Rectal smooth muscle tissue (tissue), 1 donor: ENCODE data around the gene RUVBL2.

Experiments
- H3K27ac ChIP-seq: one replicate; pipeline ENCODE4 v1.7.0; 2013; ENCODE audit warnings: low read depth, low read length, inconsistent platforms
- H3K27me3 ChIP-seq: one replicate; pipeline ENCODE4 v1.7.0; 2013; ENCODE audit warnings: low read length; ENCODE audit not compliant: control insufficient read depth, insufficient read depth
- H3K36me3 ChIP-seq: one replicate; pipeline ENCODE4 v1.7.0; 2013; ENCODE audit warnings: low read length; ENCODE audit not compliant: control insufficient read depth, insufficient read depth
- H3K4me1 ChIP-seq: one replicate; pipeline ENCODE4 v1.7.0; 2013; ENCODE audit warnings: low read length; ENCODE audit not compliant: control insufficient read depth, insufficient read depth
- H3K4me3 ChIP-seq: one replicate; pipeline ENCODE4 v1.7.0; 2013; ENCODE audit warnings: low read length
- H3K9ac ChIP-seq: one replicate; pipeline ENCODE4 v1.7.0; 2013; ENCODE audit warnings: low read length

The RUVBL2 gene

GRCh38 chr19:49057636-49058234 is 64.0 kb downstream of the RUVBL2 start, which contains the start of gene CGB7:
Gene CGB7, minus strand, starts transcription at chr19:49057749. Its CDS starts 2,374 bp downstream, at chr19:49055375.
- Histone ChIP-seq H3K27ac (no peak within 1 kb of the TSS), H3K27me3 (peaks cover 20% of the 10 kb centered on the region), H3K36me3 (no peaks in the 10 kb centered on the region), H3K4me3 (peak within 1 kb of the TSS; percentile 73), H3K4me1 (no peaks in the 10 kb centered on the region), H3K9ac (no peak within 1 kb of the TSS)

- no peak overlapping the region for H3K4me3 ChIP-seq
- H3K36me3 ChIP-seq = no peaks in the 10 kb centered on the region
- no peaks in the 10 kb centered on the region for H3K4me1 ChIP-seq
- H3K27ac ChIP-seq = no peak overlapping the region
- no peak overlapping the region for H3K9ac ChIP-seq
- peaks cover 20% of the 10 kb centered on the region for H3K27me3 ChIP-seq
Observed at GRCh38 chr19:49058562-49058961, 64.9 kb downstream of the RUVBL2 start.

GRCh38 chr19:49059053-49059452 is 65.4 kb downstream of the RUVBL2 start:
- H3K36me3 ChIP-seq = no peaks in the 10 kb centered on the region
- no peak overlapping the region for H3K4me3 ChIP-seq
- no peak overlapping the region for H3K27ac ChIP-seq
- H3K9ac ChIP-seq = no peak overlapping the region
- H3K4me1 ChIP-seq = no peaks in the 10 kb centered on the region
- peaks cover 22% of the 10 kb centered on the region for H3K27me3 ChIP-seq

GRCh38 chr19:49061000-49061399 is 67.3 kb downstream of the RUVBL2 start:
- Histone ChIP-seq H3K4me1 (no peaks in the 10 kb centered on the region), H3K27ac (no peak overlapping the region), H3K4me3 (no peak overlapping the region), H3K36me3 (no peaks in the 10 kb centered on the region), H3K9ac (no peak overlapping the region), H3K27me3 (peaks cover 28% of the 10 kb centered on the region)

GRCh38 chr19:49061445-49061844 is 67.8 kb downstream of the RUVBL2 start:
- Histone ChIP-seq H3K27ac (no peak overlapping the region), H3K27me3 (peaks cover 30% of the 10 kb centered on the region), H3K4me3 (no peak overlapping the region), H3K4me1 (no peaks in the 10 kb centered on the region), H3K9ac (no peak overlapping the region), H3K36me3 (no peaks in the 10 kb centered on the region)

- Histone ChIP-seq H3K36me3 (no peaks in the 10 kb centered on the region), H3K9ac (no peak overlapping the region), H3K4me1 (no peaks in the 10 kb centered on the region), H3K27ac (no peak overlapping the region), H3K4me3 (no peak overlapping the region), H3K27me3 (peaks cover 16% of the 10 kb centered on the region)
Observed at GRCh38 chr19:49064029-49064629, 70.4 kb downstream of the RUVBL2 start.

- H3K4me1 ChIP-seq = no peaks in the 10 kb centered on the region
- H3K9ac ChIP-seq = no peak within 1 kb of the TSS
- H3K27ac ChIP-seq = no peak within 1 kb of the TSS
- no peaks in the 10 kb centered on the region for H3K36me3 ChIP-seq
- H3K4me3 ChIP-seq = no peak within 1 kb of the TSS
- H3K27me3 ChIP-seq = peaks cover 16% of the 10 kb centered on the region
Observed at GRCh38 chr19:49064768-49065611, 71.3 kb downstream of the RUVBL2 start, which contains the start of gene NTF4. Gene NTF4, minus strand, starts transcription at chr19:49064818. Its CDS starts 2,821 bp downstream, at chr19:49061997.
